Cardiac muscle cell (in vitro differentiated cells and primary cell): ENCODE measurements around the gene MYO5A. TPM values are rescaled to one million over a fixed set of nuclear protein-coding genes. Genes with fewer than 3 reads are reported as not detected.

ENCODE experiments used
- DNase-seq, 2 donors: peaks; one replicate each; pipeline versions ENCODE4 v3.0.0 to v3.0.0-alpha.2; 2010 to 2017; ENCODE audit warnings: low read depth in 1 of 2, low spot score in 1 of 2
- H3K27ac ChIP-seq: fragments of 200-600 bp; sonication (generic); 2 replicates; pipeline ENCODE4 v1.5.1; 2016
- H3K27me3 ChIP-seq: fragments of 200-600 bp; sonication (generic); 2 replicates; pipeline ENCODE4 v1.6.0; 2016; ENCODE audit warnings: control low read depth
- H3K36me3 ChIP-seq: fragments of 200-600 bp; sonication (generic); 2 replicates; pipeline ENCODE4 v1.5.1; 2016; ENCODE audit warnings: control low read depth
- H3K4me1 ChIP-seq: fragments of 200-600 bp; sonication (generic); 2 replicates; pipeline ENCODE4 v1.8.1; 2017; ENCODE audit warnings: low read depth, mild to moderate bottlenecking, mixed run types
- H3K4me3 ChIP-seq: fragments of 200-600 bp; sonication (generic); 2 replicates; pipeline ENCODE4 v1.5.1; 2016; ENCODE audit warnings: mild to moderate bottlenecking
- H3K9me3 ChIP-seq: fragments of 200-600 bp; sonication (generic); 2 replicates; pipeline ENCODE4 v1.5.1; 2017; ENCODE audit warnings: low read depth, mild to moderate bottlenecking, control low read depth
- polyA plus RNA-seq: library from polyadenylated mRNA; unstranded; fragments of >200 nt; fragmentation: Nextera tagmentation; extraction: Ambion mirVana; gene quantifications from 2 replicates; pipeline ENCODE4 v1.2.1, GENCODE V29; 2016
- total RNA-seq: library from RNA; depleted of rRNA; stranded (reverse); fragments of >200 nt; gene quantifications from 2 replicates; pipeline ENCODE4 v1.2.3, GENCODE V29; 2016
- TF ChIP-seq, protein P1 (sequence below): IDR thresholded peaks from 2 replicates; pipeline ENCODE4 v1.5.1; 2012; ENCODE audit warnings: low read depth, mild to moderate bottlenecking, low read length

MYO5A gene
- total and polyA plus RNA-seq, 2 experiments from 2014 or later = 5.1 to 27.7 TPM

DNA sequence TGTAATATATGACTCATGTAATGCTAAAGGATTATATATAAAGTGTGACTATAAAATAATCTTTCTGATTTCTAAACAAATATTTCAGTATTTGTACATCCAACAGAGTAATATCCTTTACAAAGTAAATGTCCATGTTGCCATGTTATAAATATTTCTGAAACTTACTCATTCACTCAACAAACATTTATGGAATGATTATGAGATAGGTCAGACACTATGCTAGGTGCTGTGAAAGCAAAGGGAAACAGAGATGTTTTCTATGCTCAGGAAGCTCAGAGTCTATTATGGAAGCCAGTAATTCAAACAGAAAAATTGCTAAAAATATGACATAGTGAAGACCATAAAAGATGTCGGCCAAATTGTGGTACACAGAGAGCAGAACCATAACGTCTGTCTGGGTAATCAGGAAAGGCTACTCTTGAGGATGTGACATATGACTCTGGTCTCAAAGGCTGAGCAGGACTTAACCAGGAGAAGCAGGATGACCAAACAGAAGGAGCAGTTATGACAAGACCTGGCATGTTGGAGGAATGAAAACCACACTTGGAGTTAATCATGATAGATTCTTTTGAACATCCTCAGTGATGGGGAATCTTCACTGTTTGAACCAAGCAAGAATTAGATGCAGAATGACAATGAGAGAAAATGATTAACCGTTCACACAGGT, 194.1 kb downstream of the MYO5A start:
- H3K27me3 ChIP-seq = no peaks in the 10 kb centered on the region
- H3K9me3 ChIP-seq = no peaks in the 10 kb centered on the region
- peaks cover 4% of the 10 kb centered on the region for H3K4me1 ChIP-seq
- no peak for DNase-seq
- no peaks in the 10 kb centered on the region for H3K36me3 ChIP-seq
- TF ChIP-seq, protein P1, sequence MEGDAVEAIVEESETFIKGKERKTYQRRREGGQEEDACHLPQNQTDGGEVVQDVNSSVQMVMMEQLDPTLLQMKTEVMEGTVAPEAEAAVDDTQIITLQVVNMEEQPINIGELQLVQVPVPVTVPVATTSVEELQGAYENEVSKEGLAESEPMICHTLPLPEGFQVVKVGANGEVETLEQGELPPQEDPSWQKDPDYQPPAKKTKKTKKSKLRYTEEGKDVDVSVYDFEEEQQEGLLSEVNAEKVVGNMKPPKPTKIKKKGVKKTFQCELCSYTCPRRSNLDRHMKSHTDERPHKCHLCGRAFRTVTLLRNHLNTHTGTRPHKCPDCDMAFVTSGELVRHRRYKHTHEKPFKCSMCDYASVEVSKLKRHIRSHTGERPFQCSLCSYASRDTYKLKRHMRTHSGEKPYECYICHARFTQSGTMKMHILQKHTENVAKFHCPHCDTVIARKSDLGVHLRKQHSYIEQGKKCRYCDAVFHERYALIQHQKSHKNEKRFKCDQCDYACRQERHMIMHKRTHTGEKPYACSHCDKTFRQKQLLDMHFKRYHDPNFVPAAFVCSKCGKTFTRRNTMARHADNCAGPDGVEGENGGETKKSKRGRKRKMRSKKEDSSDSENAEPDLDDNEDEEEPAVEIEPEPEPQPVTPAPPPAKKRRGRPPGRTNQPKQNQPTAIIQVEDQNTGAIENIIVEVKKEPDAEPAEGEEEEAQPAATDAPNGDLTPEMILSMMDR = no peak
- no peak overlapping the region for H3K4me3 ChIP-seq
- H3K27ac ChIP-seq = no peak overlapping the region

DNA sequence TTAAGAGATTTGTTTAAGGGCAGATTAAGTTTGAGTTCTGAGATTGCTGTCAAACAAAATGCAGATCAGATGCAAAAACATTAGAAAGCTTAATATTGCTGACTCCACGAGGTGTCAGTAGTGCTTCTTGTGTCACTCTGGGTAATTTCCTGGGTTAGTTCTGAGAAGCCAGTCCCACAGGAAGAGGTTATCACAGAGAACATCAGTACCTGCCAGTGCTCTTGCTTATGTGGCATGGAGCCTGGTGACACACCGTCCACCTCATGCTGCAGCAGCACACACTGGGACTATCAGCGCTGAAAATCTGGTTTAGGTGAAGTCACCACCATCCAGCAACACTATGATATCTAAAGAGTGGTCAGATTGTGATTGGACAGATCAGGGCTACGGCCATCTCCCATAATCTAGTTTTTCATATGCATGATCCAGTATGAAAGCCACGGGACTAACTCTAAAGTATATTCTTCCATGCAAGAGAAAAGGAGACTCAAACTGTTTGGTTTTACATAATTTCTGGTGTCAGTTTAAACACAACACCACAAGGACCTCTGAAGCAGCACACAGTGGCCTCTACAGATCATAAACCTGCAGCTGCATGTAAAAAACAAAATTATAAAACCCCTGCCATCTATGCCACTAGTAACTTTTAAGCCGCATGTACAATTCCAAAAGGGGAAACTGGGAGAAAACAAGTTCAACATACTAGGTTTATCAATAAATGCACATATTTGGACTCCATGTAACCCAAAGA, 197.0 kb downstream of the MYO5A start:
- Histone ChIP-seq H3K27ac (no peak overlapping the region), H3K9me3 (no peaks in the 10 kb centered on the region), H3K4me1 (no peaks in the 10 kb centered on the region), H3K27me3 (no peaks in the 10 kb centered on the region), H3K4me3 (no peak overlapping the region), H3K36me3 (peaks cover 7% of the 10 kb centered on the region)
- TF ChIP-seq, protein P1 = peak; percentile 56
- peak; percentile 28 to 63 for DNase-seq

DNA sequence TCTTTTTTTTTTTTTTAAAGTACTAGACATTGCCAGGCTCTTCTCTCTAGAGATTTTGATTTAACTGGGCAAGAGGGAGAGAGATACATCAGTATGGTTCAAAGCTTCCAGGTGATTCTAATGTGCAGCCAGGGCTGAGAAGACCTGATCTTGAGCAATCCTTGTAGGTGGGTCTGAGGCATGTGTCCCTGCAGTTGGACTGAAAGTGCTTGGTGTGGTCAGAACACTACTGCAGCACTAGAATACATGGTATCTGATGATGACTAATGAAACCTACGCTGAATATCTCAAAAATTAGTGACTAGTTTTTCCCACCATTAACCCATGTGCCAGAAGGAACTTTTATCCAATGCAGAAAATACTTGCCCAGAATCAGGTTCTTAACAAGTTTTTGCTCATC, 198.7 kb downstream of the MYO5A start:
- no peaks in the 10 kb centered on the region for H3K4me1 ChIP-seq
- H3K36me3 ChIP-seq = peaks cover 7% of the 10 kb centered on the region
- no peaks in the 10 kb centered on the region for H3K9me3 ChIP-seq
- TF ChIP-seq, protein P1 = no peak
- no peak overlapping the region for H3K27ac ChIP-seq
- DNase-seq = peak in 1 of 2 donors; percentile 24
- H3K27me3 ChIP-seq = no peaks in the 10 kb centered on the region
- H3K4me3 ChIP-seq = no peak overlapping the region

DNA sequence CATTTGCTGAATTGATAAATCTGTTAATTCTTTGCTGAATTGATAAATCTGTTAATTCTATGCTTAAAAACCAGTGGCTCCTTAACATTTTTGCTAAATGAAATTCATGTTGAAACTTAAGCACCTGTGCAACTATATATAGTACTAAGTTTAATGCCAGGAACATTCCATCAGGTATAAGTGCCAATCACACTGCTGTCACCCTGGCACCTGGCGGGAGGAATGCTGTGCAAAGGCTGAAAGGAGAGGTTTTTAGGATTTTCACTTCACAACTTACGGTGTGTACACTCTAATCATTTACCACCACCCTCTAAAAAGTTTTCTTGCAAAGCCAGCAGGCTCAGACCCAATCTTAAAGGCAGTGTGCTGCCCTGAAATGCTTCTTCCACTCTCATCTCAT, 199.5 kb downstream of the MYO5A start:
- Histone ChIP-seq H3K4me3 (no peak overlapping the region), H3K27ac (no peak overlapping the region), H3K4me1 (no peaks in the 10 kb centered on the region), H3K9me3 (no peaks in the 10 kb centered on the region), H3K27me3 (no peaks in the 10 kb centered on the region), H3K36me3 (peaks cover 7% of the 10 kb centered on the region)
- DNase-seq = no peak
- TF ChIP-seq, protein P1 = no peak

DNA sequence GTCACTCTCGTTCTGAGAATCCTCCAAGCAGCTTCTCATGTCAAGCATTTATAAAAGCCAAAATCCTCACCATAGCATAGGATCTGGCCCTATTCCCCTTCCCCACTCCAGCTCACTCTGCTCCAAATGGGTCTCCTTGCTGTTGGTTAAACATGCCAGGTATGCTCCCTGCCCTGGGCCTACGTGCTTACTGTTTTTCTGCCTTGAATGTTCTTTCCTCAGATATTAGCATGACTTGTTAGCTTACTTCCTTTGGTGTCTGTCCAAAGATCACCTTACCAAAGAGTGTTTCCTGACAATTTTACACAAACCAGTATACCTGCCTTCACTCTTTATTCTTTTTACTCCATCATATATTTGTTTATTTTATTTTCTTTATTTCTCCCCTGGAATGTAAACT, 200.0 kb downstream of the MYO5A start:
- DNase-seq = no peak
- Histone ChIP-seq H3K27me3 (no peaks in the 10 kb centered on the region), H3K36me3 (peaks cover 7% of the 10 kb centered on the region), H3K27ac (no peak overlapping the region), H3K4me1 (no peaks in the 10 kb centered on the region), H3K9me3 (no peaks in the 10 kb centered on the region), H3K4me3 (no peak overlapping the region)
- TF ChIP-seq, protein P1 = no peak
